ENCODE results near the gene YWHAB.
A peak's percentile ranks its signal among the peaks of the same experiment; 100 is the strongest.

The YWHAB gene

GRCh38 chr20:44912189-44912588 lies 26.7 kb downstream of the YWHAB start:
- DNase-seq (ENCODE audit: low spot score): no peak

- DNase-seq (ENCODE audit: low spot score): no peak
Measured at GRCh38 chr20:44914924-44915323, 29.4 kb downstream of the YWHAB start.

GRCh38 chr20:44916586-44916985 lies 31.1 kb downstream of the YWHAB start:
- DNase-seq (ENCODE audit: low spot score): no peak

- DNase-seq (ENCODE audit: low spot score): no peak
Measured at GRCh38 chr20:44917399-44917798, 31.9 kb downstream of the YWHAB start.

GRCh38 chr20:44918342-44918741 lies 32.8 kb downstream of the YWHAB start:
- DNase-seq (ENCODE audit: low spot score): no peak

- no peak for DNase-seq (ENCODE audit: low spot score)
Measured at GRCh38 chr20:44918761-44919160, 33.3 kb downstream of the YWHAB start.

- no peak for DNase-seq (ENCODE audit: low spot score)
Measured at GRCh38 chr20:44921447-44921846, 35.9 kb downstream of the YWHAB start.

GRCh38 chr20:44924541-44924940 lies 39.0 kb downstream of the YWHAB start:
- DNase-seq (ENCODE audit: low spot score): no peak

GRCh38 chr20:44928595-44928994 lies 43.1 kb downstream of the YWHAB start:
- no peak for DNase-seq (ENCODE audit: low spot score)

GRCh38 chr20:44930517-44931168 lies 45.1 kb downstream of the YWHAB start:
- no peak for DNase-seq (ENCODE audit: low spot score)

GRCh38 chr20:44931911-44932310 lies 46.4 kb downstream of the YWHAB start:
- DNase-seq (ENCODE audit: low spot score): no peak

- DNase-seq (ENCODE audit: low spot score): no peak
Measured at GRCh38 chr20:44932916-44933315, 47.4 kb downstream of the YWHAB start.

GRCh38 chr20:44936510-44936909 lies 51.0 kb downstream of the YWHAB start:
- DNase-seq (ENCODE audit: low spot score): no peak

GRCh38 chr20:44938637-44939036 lies 53.1 kb downstream of the YWHAB start:
- DNase-seq (ENCODE audit: low spot score): no peak

GRCh38 chr20:44941120-44941691 lies 55.7 kb downstream of the YWHAB start:
- DNase-seq (ENCODE audit: low spot score): no peak

GRCh38 chr20:44942264-44942973 lies 56.9 kb downstream of the YWHAB start:
- peak; percentile 39 for DNase-seq (ENCODE audit: low spot score)

GRCh38 chr20:44943828-44944227 lies 58.3 kb downstream of the YWHAB start:
- no peak for DNase-seq (ENCODE audit: low spot score)

- no peak for DNase-seq (ENCODE audit: low spot score)
Measured at GRCh38 chr20:44945261-44945660, 59.8 kb downstream of the YWHAB start.

GRCh38 chr20:44946271-44946852 lies 60.9 kb downstream of the YWHAB start:
- DNase-seq (ENCODE audit: low spot score): no peak

- DNase-seq (ENCODE audit: low spot score): no peak
Measured at GRCh38 chr20:44948107-44948506, 62.6 kb downstream of the YWHAB start.

GRCh38 chr20:44948513-44948912 lies 63.0 kb downstream of the YWHAB start:
- no peak for DNase-seq (ENCODE audit: low spot score)

GRCh38 chr20:44950368-44950767 lies 64.9 kb downstream of the YWHAB start:
- no peak for DNase-seq (ENCODE audit: low spot score)

- DNase-seq (ENCODE audit: low spot score): no peak
Measured at GRCh38 chr20:44952731-44953130, 67.2 kb downstream of the YWHAB start.

All from iPS-NIHi11 (cell line).